HG02623 (cell line): Measurements from ENCODE around the gene STK38L.

Experiments
- ATAC-seq: cut with Tn5 transposase; IDR thresholded peaks from one replicate; pipeline ENCODE4 v1.9.1; 2021; ENCODE audit warnings: moderate library complexity; ENCODE audit not compliant: unreplicated experiment

The STK38L gene

GRCh38 chr12:27243804-27244688 is at the start of gene STK38L:
STK38L (plus strand) TSS chr12:27244286; CDS start chr12:27297721, 53,435 bp downstream.
- ATAC-seq, result peak; percentile 89

DNA sequence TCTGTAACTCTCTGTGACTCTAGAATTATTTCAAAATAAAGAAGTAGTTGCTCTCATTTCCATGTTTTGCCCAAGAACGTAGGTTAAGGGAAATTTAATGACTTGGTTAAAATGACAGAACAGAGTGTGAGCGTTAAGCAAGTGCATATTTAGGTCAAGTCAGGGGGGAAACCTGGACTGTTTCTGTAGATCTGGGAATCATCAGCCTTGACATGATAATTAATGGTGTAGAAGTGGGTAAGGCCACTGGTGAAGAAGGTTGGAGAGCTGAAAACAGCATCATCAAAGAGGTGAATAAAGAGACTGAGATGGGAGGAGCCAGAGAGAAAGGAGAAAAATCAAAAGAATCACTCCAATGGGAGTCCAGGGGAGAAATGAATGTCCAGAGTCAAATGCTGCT is 49.4 kb upstream of the STK38L start:
- no peak for ATAC-seq

- ATAC-seq, result no peak
Measured at GRCh38 chr12:27198036-27198435, 46.0 kb upstream of the STK38L start.

GRCh38 chr12:27199638-27200300 is 44.3 kb upstream of the STK38L start:
- ATAC-seq, result no peak

DNA sequence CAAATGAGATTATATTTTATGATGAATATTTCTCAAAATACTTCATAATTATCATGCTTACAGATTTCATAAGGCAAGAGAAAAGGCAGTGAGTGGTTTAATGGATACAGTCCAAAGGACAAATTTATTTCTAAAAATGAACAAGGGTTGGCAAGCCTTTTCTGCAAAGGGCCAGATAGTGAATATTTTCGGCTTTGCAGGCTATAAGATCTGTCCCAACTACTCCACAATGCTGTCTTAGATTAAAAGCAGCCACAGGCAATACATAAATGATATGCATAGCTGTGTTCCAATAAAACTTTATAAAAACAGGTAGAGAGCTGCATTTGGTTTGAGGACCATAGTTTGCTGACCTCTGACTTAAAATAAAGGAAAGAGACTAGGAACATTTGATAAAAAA is 42.9 kb upstream of the STK38L start:
- ATAC-seq, result no peak

DNA sequence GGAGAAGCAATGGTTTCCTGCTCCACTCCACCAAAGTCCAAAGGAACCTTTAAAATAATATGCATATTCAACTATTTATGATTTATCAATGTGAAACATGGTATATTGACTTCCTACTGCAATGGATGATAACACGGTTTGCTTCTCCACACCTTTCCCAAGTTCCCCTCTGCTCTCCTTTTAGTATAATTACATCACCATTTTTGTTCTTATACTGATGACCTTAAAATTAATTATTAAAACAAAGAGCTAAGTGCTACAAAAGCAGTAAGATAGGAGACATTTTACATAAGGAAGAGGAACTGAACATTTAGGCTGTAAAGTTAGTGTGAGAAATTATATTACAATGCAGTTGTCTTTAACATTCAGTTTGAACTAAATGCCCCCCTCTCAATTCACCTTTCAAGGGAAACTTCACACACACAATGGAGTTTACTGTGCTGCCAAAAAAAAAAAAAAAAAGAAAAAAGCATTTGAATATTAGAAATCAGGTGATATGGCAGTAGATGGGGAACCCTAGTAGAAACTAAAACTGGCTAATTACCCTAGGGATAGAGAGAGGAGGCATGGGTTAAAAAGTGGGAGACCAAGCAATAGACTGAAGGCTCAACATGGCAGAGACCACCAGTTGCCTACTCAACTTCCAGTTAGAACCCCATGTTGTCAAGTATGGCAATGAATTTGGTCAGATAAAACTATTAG is 37.1 kb upstream of the STK38L start:
- ATAC-seq, result no peak

- ATAC-seq, result peak; percentile 90
Measured at GRCh38 chr12:27207615-27208413, 36.3 kb upstream of the STK38L start.

DNA sequence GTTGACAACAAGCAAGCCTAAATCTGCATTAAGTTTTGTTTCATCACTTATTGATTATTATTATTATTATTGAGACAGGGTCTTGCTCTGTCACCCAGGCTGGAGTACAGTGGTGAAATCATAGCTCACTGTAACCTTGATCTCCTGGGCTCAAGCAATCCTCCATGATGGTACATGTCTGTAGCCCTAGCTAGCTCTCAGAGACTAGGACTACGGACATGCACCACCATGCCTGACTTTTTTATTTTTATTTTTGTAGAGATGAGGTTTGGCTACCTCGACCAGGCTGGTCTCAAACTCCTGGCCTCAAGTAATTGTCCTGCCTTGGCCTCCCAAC is 35.7 kb upstream of the STK38L start:
- peak; percentile 21 for ATAC-seq

DNA sequence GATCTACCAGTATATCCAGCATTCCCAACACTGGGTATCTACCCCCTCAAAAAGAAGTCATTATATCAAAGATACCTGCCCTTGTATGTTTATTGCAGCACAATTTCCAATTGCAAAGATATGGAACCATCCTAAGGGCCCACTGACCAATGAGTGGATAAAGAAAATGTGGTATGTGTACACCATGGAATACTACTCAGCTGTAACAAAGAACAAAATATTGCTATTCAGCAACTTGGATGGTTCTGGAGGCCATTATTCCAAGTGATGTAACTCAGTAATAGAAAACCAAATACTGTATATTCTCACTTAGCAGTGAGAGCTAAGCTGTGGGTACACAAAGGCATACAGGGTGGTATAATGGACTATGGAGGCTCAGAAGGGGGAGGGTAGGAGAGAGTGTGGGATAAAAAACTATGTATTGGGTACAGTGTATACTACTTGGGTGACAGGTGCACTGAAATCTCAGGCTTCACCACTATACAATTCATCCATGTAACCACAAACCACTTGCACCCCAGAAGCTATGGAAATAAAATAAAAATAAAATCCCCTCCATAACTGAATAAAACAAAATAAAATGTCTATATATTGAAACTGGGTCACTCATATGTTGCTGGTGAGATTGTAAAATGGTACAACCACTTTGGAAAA is 34.7 kb upstream of the STK38L start:
- ATAC-seq, result no peak

GRCh38 chr12:27210187-27210586 is 33.9 kb upstream of the STK38L start:
- no peak for ATAC-seq

DNA sequence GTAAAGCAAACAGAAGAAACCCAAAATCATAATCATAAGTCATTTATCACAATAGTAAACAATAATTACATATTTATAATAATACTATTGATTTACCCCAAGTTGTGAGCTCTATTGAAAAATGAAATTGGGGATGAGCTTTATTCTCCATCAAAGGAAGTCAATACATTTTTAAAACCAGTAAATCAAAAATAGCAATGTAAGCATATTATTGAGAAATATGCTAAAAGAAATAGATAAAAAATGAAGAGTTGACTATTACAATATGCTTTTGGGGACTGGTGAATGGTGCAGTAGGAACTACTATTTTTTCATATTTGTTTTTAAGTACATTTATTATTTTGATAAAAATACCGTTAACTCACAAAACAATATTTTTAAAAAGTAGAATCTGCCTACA is 31.2 kb upstream of the STK38L start:
- no peak for ATAC-seq

- ATAC-seq, result no peak
Measured at GRCh38 chr12:27213304-27213703, 30.8 kb upstream of the STK38L start.

DNA sequence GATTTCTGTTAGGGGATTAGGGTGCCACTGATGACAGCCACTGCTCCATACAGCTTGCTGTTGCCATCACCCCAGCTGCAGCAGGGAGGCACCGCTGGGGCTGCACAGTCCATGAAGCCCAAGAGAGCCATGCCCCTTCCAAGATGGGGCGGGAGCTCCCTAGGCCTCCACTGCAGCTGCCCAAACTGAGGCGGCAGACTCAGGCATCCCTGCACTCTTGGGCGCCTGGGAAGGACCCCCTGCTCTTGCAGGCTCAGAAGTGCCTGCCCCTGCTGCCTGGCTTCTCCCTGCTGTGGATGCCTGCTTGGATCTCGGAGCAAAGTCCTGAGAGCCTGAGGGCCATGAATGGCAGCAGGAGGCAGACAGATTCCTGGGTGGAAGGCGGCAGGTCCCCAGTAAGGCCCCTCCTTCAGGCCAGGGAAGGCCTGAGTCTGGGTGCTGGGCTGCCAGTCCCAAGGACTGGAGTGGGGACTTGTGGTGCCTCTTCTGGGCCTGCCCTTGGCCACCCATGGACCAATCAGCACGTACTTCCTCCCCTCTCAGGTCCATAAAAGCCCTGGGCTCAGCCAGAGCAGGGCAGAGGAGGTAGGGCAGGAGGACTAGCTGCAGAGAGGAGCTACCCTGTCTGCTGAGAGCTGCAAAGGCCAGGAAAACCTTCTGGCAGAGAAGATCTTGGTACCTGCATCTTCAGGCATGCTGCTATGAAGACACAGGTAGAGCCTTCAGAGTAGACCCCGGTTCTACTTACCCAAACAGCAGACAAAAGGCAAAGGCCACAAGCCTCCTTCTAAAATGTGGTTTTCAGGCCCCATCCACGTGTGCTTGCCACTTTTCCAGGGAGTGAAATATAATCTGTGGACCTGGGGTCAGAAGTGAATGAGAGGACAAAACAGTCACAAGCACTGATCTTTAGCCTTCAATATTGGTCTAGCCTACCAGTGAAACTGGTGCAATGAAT is 30.0 kb upstream of the STK38L start:
- ATAC-seq, result no peak

- ATAC-seq, result no peak
Measured at GRCh38 chr12:27217590-27217989, 26.5 kb upstream of the STK38L start.

DNA sequence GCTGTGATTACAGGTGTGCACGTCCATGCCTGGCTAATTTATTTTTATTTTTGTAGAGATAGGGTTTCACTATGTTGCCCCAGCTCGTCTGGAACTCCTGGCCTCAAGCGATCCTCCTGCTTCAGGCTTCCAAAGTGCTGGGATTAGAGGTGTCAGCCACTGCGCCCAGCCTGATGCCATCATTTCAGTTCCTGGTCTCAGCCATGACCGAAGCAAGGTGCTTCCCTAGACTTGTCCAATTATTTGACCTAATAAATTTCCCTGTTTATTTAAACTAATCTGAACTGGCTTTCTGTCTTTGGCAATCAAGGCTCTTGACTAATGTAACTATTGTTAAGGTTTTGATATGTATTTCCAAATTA is 24.4 kb upstream of the STK38L start:
- no peak for ATAC-seq

DNA sequence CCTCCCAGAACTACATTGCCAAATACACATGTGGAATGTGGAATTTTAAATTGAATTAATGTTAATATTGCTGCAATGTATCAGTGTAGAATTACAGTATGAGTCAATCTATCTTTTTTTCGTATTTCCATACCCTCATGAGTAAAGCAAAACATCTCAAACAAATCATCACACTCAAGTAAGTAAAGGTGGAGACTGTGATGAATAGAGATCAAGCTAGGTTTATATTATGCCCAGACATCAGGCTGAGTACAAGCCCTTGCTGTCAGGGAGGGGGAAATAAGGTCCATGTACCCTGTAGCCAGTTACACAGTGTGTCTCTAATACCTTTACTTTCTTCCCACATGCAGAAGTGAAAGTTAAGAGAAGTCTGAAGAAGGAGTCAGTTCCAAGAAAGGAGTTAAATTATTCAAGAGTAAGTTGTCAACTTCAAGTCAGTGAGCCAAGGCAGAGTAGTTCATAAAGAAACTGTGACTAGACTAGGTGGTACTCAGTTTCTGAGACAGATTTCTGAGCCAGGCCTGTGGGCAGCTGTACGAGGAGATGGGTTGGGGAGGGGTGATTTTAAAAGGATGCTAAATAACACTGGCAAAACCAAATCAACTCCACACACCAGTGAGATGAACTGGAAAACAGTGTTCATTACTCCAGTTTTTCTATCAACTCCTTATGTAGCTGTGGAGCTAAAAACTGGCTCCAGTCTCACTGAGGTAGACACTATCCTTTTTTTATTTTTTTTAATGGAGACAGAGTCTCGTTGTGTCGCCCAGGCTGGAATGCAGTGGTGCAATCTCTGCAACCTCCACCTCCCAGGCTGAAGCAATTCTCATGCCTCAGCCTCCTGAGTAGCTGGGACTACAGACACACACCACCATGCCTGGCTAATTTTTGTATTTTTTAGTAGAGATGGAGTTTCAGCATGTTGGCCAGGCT is 23.8 kb upstream of the STK38L start:
- peak; percentile 64 for ATAC-seq

DNA sequence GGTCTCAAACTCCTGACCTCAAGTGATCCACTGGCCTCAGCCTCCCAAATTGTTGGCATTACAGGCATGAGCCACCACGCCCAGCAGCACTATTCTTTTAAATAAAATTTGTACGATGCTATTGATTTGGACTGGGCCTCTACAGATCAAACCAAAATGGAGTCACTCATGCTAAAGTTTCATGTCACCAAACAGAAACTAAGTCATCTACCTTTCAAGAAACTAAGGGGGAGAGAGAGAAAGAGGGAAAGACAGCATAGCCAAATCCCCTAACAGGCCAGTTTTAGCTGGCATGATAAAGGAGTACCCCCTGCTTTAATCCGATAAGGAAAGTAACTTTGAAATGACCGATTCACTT is 23.1 kb upstream of the STK38L start:
- ATAC-seq, result no peak

- ATAC-seq, result peak; percentile 72
Measured at GRCh38 chr12:27221625-27222387, 22.3 kb upstream of the STK38L start.
